ENCODE results near the gene KLK15. TPM values are rescaled to one million over a fixed set of nuclear protein-coding genes. Genes with fewer than 3 reads are reported as not detected.
A peak's percentile ranks its signal among the peaks of the same experiment; 100 is the strongest.

KLK15 gene
- total and polyA plus RNA-seq, 7 donors: 2.1 to 10.2 (median 2.8) TPM; not detected in 4

- WGBS, 2 donors: 2 to 3% methylated on average over 67 of the region's 67 CpGs
Observed at GRCh38 chr19:50835785-50836542, 2.6 kb upstream of the KLK15 start.

GRCh38 chr19:50835103-50835784, 1.9 kb upstream of the KLK15 start:
- intact Hi-C loops (cut with DNase I): no loop called here
- Histone ChIP-seq H3K27ac (peak overlapping the region in 3 of 4 donors; percentile 5 to 59 (median 24)), H3K36me3 (no peaks in the 10 kb centered on the region), H3K4me3 (peak overlapping the region; percentile 31 to 56 (median 49)), H3K27me3 (peaks cover 0 to 30% (median 25%) of the 10 kb centered on the region in 3 donors), H3K9me3 (no peaks in the 10 kb centered on the region), H3K4me1 (peaks cover 0 to 14% (median 10%) of the 10 kb centered on the region in 4 donors)
- 14 to 30% methylated on average over 13 of the region's 13 CpGs for WGBS, 2 donors
- TF ChIP-seq CTCF (IDR thresholded peaks at IDR 0.05) (no peak), POLR2A (IDR thresholded peaks at IDR 0.05) (no peak), EP300 (IDR thresholded peaks at IDR 0.05) (no peak), POLR2AphosphoS5 (IDR thresholded peaks at IDR 0.05) (no peak)
- DNase-seq: no peak

More at GRCh38 chr19:50835785-50836542, 2.6 kb upstream of the KLK15 start:
- no peaks in the 10 kb centered on the region for H3K9me3 ChIP-seq
- peak; percentile 78 for DNase-seq
- TF ChIP-seq POLR2A (IDR thresholded peaks at IDR 0.05) (peak in 1 of 2 donors; percentile 44), POLR2AphosphoS5 (IDR thresholded peaks at IDR 0.05) (peak in 2 of 4 donors; percentile 61 to 66), EP300 (IDR thresholded peaks at IDR 0.05) (no peak)
- peak overlapping the region in 3 of 4 donors; percentile 5 to 59 (median 24) for H3K27ac ChIP-seq
- H3K27me3 ChIP-seq: peaks cover 0 to 25% (median 19%) of the 10 kb centered on the region in 3 donors
- intact Hi-C loops (cut with DNase I): no loop called here
- peak overlapping the region; percentile 31 to 56 (median 49) for H3K4me3 ChIP-seq
- H3K4me1 ChIP-seq: peaks cover 0 to 14% (median 10%) of the 10 kb centered on the region in 4 donors
- no peaks in the 10 kb centered on the region for H3K36me3 ChIP-seq

- H3K27me3 ChIP-seq: peaks cover 0 to 30% (median 25%) of the 10 kb centered on the region in 3 donors
- 94 to 96% methylated on average over 6 of the region's 6 CpGs for WGBS, 2 donors
- H3K9me3 ChIP-seq: no peaks in the 10 kb centered on the region
- H3K4me1 ChIP-seq: peaks cover 0 to 14% (median 10%) of the 10 kb centered on the region in 4 donors
- no peaks in the 10 kb centered on the region for H3K36me3 ChIP-seq
- no peak overlapping the region for H3K4me3 ChIP-seq
- H3K27ac ChIP-seq: no peak overlapping the region
- intact Hi-C loops (cut with DNase I): no loop called here
- TF ChIP-seq CTCF (IDR thresholded peaks at IDR 0.05) (no peak), EP300 (IDR thresholded peaks at IDR 0.05) (no peak), POLR2AphosphoS5 (IDR thresholded peaks at IDR 0.05) (no peak), POLR2A (IDR thresholded peaks at IDR 0.05) (no peak)
- DNase-seq: no peak
Observed at GRCh38 chr19:50833802-50834167, 411 bp upstream of the KLK15 start.

GRCh38 chr19:50832666-50833065, 708 bp downstream of the KLK15 start:
- H3K4me3 ChIP-seq: no peak overlapping the region
- TF ChIP-seq POLR2A (IDR thresholded peaks at IDR 0.05) (no peak), CTCF (IDR thresholded peaks at IDR 0.05) (no peak), POLR2AphosphoS5 (IDR thresholded peaks at IDR 0.05) (no peak), EP300 (IDR thresholded peaks at IDR 0.05) (no peak)
- no peaks in the 10 kb centered on the region for H3K9me3 ChIP-seq
- H3K27me3 ChIP-seq: peaks cover 0 to 30% (median 17%) of the 10 kb centered on the region in 3 donors
- intact Hi-C loops (cut with DNase I): no loop called here
- H3K27ac ChIP-seq: no peak overlapping the region
- peaks cover 0 to 14% (median 10%) of the 10 kb centered on the region in 4 donors for H3K4me1 ChIP-seq
- 86 to 95% methylated on average over 8 of the region's 8 CpGs for WGBS, 2 donors
- peak; percentile 33 for DNase-seq
- no peaks in the 10 kb centered on the region for H3K36me3 ChIP-seq

- H3K4me1 ChIP-seq: peaks cover 0 to 11% (median 8%) of the 10 kb centered on the region in 4 donors
- H3K36me3 ChIP-seq: no peaks in the 10 kb centered on the region
- 80 to 89% methylated on average over 7 of the region's 7 CpGs for WGBS, 2 donors
- no peaks in the 10 kb centered on the region for H3K9me3 ChIP-seq
- H3K27ac ChIP-seq: no peak overlapping the region
- TF ChIP-seq POLR2AphosphoS5 (IDR thresholded peaks at IDR 0.05) (no peak), CTCF (IDR thresholded peaks at IDR 0.05) (no peak), POLR2A (IDR thresholded peaks at IDR 0.05) (no peak), EP300 (IDR thresholded peaks at IDR 0.05) (no peak)
- DNase-seq: no peak
- H3K4me3 ChIP-seq: no peak overlapping the region
- H3K27me3 ChIP-seq: peaks cover 0 to 34% (median 13%) of the 10 kb centered on the region in 3 donors
- intact Hi-C loops (cut with DNase I): no loop called here
Observed at GRCh38 chr19:50831026-50831396, 2.4 kb downstream of the KLK15 start.

Measured in sigmoid colon (tissue), 7 donors.